ENCODE measurements around the gene HOXC10.

Gene HOXC10

DNA sequence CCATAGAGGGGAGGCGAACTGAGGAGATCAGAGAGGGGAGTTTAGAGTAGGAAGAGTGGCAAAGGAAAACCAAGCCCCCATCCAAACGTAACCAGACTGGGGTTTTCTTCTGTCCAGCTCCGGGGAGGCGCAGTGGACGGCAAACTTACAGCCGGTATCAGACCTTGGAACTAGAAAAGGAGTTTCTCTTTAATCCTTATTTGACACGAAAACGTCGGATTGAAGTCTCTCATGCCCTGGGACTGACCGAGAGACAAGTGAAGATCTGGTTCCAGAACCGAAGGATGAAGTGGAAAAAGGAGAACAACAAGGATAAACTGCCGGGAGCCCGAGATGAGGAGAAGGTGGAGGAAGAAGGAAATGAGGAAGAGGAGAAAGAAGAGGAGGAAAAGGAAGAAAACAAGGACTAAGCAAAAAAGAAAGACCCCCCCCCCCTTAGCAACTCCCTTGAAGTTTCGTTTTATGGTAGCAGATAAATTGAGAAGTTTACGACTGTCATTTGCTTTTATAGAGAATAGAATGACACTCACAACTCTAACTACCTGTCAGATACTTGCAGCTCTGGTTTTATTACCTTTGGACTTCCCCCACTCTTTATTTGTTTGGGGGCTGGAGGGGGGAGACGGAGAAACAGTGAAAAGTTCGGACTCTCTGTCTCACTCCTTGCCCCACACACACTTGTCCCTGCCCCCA is 26.2 kb downstream of the HOXC10 start:
- in situ Hi-C loops (cut with MboI; ENCODE audit: low sequenced_read_pairs), result no loop called here

DNA sequence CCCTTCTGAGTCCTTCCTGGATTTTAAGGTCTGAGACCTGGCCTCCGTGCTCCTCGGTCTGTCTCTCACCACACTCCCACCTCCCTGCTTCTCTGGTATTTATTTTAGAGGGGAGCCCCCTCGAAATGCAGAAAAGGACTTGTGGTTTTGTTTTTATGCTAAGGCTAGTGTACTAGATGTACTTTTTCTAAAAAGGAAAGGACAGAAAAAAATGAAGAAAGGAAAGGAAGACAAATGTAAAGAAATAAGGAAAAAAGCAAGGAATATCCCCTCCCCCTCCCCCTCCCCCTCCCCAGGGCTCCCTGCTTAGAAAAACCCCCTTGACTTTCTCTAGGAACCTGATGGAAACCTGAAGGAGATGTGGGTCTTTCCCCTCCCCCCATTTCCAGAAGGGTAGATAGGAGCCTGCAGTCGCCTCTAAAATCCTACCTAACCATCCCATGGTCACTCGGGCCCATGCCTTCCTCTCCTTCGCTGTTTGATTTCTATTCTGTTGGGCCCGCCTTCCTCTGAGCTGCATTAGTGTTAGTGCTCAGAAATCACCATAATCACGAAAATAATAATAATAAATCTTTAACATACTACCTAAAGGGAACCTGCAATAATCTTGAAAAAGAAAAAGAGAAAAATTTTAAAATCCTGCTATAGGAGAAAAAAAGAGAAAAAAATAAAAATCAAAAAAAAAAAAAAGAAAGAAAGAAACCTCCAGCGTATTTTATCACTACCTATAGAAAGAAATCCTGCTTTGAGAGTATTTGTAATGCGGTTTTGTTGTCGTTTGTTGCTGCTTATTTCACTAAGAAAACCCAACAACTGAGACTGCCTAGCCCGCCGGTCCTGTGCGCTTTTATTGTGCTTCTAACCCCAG is 27.0 kb downstream of the HOXC10 start:
- in situ Hi-C loops (cut with MboI; ENCODE audit: low sequenced_read_pairs), result no loop called here

DNA sequence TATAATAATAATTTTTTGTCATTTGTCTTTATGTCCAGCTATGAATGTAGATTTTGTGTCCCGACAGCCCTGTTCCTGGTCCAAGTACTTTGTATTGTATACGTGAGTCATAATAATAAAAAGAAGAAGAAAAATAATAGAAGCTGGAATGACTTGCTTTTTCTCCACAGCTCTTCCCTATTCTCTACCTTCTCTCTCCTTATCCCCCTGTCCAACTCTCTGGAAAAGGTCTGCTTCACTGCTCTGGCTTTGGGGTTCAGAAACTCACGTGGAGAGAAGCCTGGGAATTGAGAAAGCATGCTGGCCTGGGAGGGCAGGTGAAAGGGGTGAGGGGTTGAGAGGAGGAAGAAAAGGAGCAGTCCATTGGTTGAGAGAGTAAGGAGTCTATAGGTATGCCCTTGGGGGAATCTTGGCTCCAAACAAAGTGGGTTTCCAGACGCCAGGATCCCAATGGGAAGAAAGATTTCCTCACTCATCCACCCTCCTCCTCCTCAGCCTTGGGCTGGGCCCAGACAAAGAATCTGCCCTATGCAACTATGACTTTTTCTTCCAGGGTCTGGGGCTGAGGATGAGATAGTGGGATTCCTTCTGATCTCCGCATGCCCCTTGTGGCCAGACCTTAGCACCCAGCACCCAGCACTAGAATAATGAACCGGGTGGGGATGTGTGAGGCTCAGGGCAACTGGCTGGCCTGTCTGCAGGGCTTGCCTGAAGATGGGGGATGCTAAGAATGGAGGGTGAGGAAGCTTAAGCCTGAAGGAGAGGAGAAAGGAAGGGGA is 27.9 kb downstream of the HOXC10 start:
- in situ Hi-C loops (cut with MboI; ENCODE audit: low sequenced_read_pairs), result no loop called here

DNA sequence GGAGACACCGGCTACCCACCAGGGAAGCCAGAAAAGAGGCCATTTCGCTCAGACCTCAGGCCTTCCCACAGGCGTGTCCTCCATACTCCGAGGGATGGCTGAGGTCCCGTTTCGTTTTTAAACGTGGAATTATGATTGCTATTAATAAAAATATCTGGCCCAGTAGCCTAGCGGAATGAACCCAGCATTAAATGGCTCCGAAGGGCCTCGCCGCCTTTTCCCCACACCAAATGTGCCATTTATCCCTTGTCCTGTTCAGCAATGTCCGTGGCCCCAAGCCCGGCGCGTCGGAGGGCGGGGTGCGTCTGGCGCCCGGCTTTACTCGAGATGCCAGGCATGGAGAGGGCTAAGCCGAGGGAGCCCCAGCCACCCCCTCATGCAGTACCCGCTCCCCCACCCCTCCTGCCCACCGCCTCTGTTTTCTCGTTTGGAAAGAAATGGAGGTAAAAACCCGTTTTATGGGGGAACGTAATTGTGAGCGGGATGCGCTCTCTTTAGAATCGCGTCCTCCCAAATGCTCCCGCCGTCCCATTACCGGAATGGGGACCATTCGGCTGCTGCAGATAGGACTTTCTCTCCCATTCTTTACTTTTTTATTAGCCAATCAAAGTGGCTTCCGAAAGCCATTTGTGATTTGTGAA is 29.6 kb downstream of the HOXC10 start:
- in situ Hi-C loops (cut with MboI; ENCODE audit: low sequenced_read_pairs), result no loop called here

DNA sequence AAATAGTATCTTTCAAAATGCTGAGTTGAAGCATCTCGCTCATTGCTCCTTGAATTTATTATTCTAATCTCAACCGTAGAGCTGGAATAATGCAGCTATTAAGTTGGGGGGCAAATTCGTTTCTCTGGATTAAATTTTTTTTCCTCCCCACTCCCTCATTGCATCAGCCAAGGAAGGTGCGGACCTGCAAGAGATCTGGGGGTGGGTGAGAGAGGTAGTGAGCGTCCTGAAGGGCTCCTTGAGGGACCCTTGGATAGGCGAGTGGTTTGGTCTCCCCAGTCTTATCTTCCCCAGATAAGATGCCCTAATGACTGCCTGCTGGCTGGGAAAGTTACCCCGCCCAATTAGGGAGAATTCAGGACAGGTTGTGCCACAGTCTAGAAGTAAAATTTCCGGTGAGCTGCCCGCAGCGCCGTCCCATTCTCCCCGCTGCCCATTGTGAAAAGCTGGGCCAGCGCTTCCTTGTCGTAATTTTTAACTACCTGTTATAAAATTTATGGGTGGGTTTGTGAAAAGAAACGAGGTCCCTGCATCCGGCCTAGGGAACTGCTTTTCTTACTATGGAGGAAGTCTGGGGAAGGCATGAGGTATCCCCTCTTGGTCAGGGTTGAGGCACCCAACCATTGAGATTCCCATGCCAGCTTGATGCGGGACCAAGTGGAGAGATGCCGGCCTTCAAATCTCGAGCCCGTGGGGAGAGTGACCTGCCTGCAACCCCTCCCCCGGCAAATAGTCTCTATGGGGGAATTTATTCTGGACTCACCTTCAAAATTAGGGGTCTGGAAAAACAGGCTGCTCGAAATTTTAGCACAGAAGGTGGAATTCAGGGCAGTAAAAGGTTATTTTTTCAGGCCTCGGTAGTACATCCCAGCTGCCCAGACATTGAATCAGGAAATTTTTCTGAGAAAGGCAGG is 30.3 kb downstream of the HOXC10 start:
- in situ Hi-C loops (cut with MboI; ENCODE audit: low sequenced_read_pairs), result no loop called here

DNA sequence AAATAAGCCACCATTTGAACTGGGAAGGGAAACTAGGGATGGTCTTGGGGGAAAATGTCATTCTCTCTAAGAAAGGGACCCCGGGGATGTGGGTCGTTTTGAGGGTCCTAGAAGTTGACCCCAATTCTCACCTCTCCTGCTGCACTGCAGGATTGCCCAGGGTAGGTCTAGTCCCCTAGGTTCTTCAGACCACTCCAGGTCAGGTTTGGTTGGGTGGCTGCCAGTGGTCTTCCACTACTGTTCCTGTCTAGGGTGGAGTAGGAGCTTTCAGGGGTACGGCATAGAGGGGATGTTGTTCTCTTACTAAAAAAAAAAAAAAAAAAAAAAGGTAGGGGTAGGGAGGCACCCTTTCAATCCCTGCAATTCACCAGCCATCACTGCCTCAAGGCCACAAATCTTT is 31.1 kb downstream of the HOXC10 start:
- in situ Hi-C loops (cut with MboI; ENCODE audit: low sequenced_read_pairs), result no loop called here

DNA sequence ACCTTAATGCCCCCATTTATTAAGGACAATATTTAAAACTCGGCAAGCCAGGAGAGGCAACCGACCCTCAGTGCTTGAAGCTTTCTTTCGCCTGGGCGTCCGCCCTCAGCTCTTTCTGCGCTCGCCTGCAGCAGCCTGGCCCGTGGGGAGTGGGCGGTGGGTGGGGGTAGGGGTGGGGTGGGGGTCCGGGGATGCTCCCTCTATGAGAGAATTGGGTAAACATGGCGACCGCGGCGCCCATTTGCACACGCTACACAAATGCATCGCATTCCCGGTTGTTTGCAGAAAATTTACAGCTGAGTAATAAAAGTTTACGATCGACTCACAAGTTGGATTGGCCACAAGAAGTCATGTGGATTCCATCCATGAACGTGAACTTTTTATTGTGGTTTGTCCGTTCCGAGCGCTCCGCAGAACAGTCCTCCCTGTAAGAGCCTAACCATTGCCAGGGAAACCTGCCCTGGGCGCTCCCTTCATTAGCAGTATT is 31.6 kb downstream of the HOXC10 start:
- in situ Hi-C loops (cut with MboI; ENCODE audit: low sequenced_read_pairs), result no loop called here

DNA sequence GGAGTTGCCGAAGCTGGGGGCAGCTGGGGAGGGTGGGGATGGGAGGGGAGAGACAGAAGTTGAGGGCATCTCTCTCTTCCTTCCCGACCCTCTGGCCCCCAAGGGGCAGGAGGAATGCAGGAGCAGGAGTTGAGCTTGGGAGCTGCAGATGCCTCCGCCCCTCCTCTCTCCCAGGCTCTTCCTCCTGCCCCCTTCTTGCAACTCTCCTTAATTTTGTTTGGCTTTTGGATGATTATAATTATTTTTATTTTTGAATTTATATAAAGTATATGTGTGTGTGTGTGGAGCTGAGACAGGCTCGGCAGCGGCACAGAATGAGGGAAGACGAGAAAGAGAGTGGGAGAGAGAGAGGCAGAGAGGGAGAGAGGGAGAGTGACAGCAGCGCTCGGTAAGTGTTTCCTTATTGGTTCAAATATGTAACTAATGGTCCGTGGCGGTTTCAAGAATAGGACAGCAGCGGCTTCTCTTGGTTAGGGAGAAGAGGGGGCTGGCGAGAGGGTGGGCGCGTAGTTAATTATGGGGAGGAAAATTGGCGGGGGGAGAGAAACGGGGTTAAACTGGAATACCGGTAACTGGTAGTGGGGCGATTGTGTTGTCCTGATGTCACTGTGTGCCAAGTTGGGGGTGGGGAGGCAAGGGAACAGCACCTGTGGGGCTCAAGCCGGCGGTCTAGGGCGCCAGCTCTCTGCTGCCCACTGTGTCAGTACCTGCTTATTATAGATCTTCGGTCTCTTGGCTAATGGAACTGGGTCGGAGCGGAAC is 32.3 kb downstream of the HOXC10 start:
- in situ Hi-C loops (cut with MboI; ENCODE audit: low sequenced_read_pairs), result no loop called here

DNA sequence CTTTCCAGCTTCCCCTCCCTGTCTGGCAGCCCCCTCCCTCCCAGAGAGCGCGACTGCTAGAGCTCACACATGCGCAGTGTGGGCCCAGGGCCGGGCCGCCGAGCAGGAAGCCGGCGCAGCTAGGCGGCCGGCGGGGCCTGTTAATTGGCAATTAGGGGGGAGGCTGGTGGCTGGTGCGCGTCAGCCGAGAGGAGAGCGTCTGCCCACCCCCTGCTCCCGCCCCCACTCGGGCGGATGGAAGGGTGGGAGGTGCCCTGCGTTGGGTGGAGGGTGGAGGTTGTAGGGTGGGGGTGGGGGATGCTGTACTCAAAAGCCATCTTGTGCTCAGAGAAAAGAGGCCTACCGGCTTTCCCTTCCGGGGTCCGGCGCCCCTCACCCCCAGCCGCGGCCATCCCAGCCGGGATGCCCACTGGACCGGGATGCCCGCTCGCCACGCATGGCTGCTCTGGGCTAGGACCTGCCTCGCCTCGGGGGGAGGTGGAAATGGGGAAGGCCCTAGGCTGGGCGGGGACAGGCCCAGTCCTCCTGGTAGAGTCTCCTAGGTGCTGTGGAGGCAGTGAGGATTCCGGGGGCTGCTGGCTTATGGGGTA is 33.0 kb downstream of the HOXC10 start:
- in situ Hi-C loops (cut with MboI; ENCODE audit: low sequenced_read_pairs), result no loop called here

DNA sequence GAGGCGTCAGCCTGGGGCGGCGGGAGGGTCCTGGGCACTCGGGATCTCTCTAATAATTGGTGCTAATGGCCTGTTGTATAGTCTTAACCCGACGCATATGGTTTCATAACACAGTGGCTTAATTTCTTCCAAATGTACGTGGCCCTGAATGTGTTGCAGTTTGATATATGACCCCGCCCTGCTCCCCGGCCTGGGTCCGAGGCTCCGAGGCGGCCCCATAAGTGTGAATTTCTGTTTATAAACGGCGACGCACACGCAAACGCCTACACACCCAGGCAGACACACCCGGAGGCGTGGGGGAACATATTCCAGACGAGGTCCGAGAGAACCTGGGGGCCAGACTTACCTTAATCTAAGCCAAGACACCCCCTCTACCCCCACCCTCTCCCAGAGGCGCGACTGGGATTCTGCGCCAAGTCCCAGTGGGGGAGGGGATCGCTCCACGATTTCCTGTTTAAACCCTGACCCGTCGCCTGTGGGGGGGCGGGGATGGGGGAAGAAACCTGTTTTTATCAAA is 33.6 kb downstream of the HOXC10 start:
- in situ Hi-C loops (cut with MboI; ENCODE audit: low sequenced_read_pairs), result no loop called here

DNA sequence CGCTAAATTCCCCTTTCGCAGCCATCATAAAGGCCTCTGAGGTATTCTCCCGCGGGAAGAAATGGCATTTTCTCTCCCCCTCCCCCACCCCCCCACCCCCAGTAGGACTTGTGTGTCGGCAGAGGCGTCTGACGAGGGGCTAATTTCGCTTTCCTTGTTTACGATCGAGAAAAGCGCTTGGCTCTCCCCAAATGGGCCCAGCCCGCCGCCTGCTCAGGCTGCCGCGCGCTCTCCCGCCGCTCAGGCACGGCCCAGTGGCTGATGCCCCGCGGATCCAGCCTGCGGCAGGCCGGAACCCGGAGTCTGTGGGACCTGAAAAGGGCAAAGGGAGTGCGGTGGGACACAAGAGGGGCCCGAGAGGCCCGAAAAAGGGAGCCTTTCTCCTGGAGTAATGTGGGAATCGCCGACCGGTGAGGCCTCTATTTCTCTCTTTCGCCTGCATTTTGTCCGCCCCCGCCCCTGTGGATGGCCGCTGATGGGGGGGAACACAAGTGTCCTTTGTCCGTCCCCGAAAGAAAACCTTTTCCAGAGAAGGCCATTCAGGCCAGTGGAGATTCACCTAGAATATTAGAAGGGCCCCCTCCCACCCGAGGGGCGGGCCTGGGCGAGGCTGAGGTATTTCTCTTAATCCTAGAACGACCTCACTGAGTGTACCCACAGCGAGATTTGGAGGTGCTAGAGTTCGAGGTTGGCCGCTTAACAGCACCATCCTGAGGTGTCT is 34.3 kb downstream of the HOXC10 start:
- in situ Hi-C loops (cut with MboI; ENCODE audit: low sequenced_read_pairs), result no loop called here

DNA sequence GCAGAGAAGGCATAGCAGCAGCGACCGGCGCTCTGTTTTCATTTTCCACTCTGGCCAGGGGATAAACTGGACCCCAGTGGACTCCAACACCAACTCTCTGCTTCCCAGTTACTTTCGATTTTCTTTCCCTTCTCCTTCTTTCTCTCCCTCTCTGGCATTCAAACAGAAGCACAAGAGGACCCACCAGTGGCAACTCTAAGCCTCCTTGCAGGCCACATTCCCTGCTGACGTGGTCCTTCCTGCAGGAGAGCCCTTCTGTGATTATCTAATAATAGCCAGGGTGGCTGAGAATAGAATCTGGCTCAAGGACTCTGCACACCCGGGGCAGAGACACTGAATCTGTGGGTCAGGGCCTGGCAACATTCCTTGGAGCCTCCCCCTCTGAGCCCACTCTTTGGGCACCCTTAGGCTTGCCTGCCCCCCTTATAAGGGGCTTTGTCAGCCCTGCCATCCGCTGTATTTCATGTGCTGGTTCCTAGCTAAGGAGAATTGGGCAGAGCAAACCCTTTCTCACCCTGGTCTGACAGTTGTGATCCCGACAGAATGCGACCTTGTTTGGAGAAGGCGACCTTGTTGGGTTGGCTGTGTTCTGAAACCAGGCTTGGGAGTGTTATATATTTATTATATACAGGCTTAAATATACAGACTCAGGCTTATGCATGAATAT is 35.1 kb downstream of the HOXC10 start:
- in situ Hi-C loops (cut with MboI; ENCODE audit: low sequenced_read_pairs), result loop anchor here (10.0 kb wide), 1 partner anchor 185 kb away; no protein-coding TSS in a partner anchor

DNA sequence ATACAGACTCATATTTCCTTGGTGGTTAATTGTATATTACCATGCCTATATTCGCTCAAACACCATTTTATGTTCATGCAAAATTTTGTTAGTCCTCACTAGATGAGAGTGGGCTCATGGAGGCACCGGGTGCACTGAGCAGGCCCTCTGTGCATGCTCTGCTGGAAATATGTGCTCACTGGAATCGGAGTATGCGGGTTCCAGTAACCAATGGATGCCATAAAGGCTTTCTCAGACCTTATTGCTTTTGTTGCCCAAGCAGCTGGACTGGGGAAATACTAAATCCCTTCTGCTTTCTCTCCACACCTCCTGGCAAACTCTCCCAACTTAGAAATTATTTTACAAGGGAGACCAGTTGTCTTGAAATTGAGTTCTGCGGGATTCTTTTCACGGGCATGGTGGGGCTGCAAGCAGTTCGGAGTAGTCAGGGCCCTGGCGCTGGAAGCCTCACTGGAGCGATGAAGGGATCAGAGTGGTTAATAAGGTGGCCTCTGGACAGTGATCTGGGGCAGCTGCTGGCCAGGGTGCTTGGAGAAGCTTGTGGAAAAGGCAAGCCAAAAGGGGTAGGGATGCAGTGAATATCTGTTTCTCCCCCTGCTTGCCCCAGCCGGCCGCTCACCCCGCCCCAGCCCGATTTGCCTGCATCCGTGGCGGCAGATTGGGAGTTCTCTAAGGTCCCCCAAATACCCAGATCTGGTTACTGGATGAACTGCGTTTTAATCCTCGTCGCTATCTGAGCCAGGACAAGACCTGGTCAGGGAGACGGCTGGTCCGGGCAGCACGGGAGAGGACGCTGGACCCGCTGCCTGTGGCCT is 35.9 kb downstream of the HOXC10 start:
- in situ Hi-C loops (cut with MboI; ENCODE audit: low sequenced_read_pairs), result loop anchor here (10.0 kb wide), 1 partner anchor 184 kb away; no protein-coding TSS in a partner anchor

DNA sequence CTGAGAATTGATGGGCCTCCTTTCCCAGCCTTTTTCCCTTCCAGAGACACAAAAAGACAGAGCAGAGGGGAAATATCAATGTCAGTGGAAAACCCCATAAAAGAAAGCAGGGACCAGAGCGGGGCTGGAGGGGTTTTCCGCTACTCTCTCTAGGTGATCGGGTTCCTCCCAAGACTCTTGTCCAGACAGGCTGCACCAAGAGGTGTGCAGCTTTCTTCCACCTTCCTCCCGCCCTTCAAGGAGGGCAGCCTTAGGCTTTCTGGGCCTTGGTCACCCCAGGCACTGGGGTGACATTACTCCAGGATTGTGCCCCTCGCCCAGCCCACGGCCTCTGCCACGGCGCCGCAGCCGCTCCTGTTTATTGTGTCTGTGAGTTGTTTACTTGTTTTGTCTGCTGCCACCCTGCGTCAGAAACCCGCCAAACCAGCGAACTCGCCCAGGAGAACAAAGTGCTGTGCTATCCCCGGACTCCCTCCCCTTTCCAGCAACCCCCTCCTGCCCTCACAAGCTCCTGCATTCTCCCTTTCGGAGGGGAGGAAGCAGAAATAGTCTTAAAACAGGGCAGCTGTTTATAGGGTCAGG is 36.6 kb downstream of the HOXC10 start:
- in situ Hi-C loops (cut with MboI; ENCODE audit: low sequenced_read_pairs), result loop anchor here (10.0 kb wide), 1 partner anchor 183 kb away; no protein-coding TSS in a partner anchor

DNA sequence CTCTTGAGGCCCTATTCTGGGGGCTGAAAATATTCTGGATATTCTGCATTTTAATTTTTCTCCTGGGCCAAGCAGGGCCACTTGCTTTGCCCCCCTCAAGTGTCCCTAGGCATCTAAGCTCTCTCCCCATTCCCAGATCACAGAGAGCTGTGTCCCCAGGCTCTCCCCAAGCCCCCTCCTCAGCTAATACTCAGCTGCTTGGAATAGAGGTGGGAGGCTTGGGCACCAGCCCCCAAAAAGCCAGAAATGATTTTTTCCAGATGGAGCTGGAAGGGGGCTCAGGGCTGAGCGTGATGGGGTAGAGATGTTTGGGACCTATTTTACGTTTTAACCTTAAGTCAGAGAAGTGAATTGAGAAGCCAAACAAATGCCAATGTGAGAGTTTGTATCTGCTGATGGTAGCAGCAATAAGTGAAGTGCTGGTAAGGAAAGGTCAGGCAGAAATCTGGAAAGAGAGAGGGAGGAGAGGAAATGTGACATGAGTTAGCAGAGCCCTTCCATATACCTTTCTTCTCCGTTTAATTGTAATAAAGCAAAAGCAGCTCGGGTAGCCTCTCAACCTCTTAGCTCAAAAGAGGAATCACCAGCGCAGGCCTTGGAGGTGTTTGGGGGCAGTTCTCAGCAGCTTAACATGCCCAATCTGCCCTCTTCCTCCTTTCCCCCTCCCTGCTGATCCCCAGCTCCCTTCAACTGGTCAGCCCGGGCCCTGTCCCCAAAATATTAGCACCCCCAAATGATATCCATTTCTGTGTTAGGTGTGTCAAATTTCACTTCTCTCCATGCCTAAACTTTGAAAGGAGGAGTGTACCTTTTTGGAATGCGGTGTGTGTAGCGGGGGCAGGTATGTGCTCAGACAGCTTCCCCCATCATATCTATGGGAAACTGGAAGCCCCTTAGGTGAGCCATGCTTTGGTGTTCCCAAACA is 38.3 kb downstream of the HOXC10 start:
- in situ Hi-C loops (cut with MboI; ENCODE audit: low sequenced_read_pairs), result loop anchor here (10.0 kb wide), 1 partner anchor 182 kb away; no protein-coding TSS in a partner anchor
